ENCODE measurements around the gene TNRC18. TPM values are rescaled to one million over a fixed set of nuclear protein-coding genes. Genes with fewer than 3 reads are reported as not detected.
"Not testable (repeated sequence)": the region's sequence is repeated elsewhere in the genome, so short reads cannot be mapped to it uniquely, and the experiment has no call there.

The TNRC18 gene, protein sequence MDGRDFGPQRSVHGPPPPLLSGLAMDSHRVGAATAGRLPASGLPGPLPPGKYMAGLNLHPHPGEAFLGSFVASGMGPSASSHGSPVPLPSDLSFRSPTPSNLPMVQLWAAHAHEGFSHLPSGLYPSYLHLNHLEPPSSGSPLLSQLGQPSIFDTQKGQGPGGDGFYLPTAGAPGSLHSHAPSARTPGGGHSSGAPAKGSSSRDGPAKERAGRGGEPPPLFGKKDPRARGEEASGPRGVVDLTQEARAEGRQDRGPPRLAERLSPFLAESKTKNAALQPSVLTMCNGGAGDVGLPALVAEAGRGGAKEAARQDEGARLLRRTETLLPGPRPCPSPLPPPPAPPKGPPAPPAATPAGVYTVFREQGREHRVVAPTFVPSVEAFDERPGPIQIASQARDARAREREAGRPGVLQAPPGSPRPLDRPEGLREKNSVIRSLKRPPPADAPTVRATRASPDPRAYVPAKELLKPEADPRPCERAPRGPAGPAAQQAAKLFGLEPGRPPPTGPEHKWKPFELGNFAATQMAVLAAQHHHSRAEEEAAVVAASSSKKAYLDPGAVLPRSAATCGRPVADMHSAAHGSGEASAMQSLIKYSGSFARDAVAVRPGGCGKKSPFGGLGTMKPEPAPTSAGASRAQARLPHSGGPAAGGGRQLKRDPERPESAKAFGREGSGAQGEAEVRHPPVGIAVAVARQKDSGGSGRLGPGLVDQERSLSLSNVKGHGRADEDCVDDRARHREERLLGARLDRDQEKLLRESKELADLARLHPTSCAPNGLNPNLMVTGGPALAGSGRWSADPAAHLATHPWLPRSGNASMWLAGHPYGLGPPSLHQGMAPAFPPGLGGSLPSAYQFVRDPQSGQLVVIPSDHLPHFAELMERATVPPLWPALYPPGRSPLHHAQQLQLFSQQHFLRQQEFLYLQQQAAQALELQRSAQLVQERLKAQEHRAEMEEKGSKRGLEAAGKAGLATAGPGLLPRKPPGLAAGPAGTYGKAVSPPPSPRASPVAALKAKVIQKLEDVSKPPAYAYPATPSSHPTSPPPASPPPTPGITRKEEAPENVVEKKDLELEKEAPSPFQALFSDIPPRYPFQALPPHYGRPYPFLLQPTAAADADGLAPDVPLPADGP (N-terminal part only)
- total RNA-seq: 10 to 100 TPM; 64.0 to 65.7 TPM

DNA sequence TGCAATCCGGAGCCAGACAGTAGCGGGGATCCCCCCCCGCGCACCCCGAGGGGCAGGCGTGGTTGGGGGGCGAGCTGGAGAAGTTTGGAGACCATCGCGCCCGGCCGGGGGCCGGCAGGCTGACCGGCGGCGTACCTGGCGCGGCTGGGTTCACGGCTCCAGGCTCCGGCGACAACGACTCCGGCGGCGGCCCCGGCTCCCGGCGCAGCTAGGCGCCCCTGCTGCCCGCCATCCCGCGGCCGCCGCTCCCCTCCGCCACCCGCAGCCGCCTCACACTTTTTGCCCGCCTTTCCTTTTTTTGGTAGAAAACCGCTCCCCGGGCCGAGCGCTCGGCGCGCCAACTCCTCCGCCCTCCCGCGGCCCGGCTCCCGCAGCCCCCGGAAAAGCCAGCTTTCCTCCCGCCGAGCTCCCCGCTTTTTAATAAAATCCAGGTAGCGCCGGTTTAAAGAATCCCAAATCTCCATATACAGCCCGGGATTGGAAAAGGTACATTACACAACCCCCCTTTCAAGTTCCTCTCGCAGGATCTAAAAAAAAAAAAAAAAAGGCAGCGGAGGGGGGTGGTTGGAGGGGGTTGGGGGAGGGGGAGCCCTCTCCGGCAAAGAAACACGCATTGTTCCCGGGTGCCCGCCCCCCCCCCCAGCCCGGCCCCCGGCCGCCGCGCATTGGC is at the start of gene TNRC18:
TNRC18 (minus strand) TSS at position 529 of the 670 bp plus-strand sequence. CDS start 2,588 bp downstream, outside the sequence.
- no peaks in the 10 kb centered on the region for H3K36me3 Mint-ChIP-seq
- H3K27ac Mint-ChIP-seq: peak within 1 kb of the TSS; percentile 32
- H3K4me3 Mint-ChIP-seq: peak within 1 kb of the TSS; percentile 59
- peaks cover 80% of the 10 kb centered on the region for H3K27me3 Mint-ChIP-seq
- DNase-seq (no peak), ATAC-seq (peak; percentile 26)
- H3K4me1 Mint-ChIP-seq: peaks cover 31% of the 10 kb centered on the region
- CTCF ChIA-PET: interaction anchor here (0.9 to 5.0 kb wide), 3 partner anchors 26 to 183 kb away, joined by 3 to 30 read pairs (median 5); no protein-coding TSS in a partner anchor
- no peaks in the 10 kb centered on the region for H3K9me3 Mint-ChIP-seq (ENCODE audit: low read depth)

DNA sequence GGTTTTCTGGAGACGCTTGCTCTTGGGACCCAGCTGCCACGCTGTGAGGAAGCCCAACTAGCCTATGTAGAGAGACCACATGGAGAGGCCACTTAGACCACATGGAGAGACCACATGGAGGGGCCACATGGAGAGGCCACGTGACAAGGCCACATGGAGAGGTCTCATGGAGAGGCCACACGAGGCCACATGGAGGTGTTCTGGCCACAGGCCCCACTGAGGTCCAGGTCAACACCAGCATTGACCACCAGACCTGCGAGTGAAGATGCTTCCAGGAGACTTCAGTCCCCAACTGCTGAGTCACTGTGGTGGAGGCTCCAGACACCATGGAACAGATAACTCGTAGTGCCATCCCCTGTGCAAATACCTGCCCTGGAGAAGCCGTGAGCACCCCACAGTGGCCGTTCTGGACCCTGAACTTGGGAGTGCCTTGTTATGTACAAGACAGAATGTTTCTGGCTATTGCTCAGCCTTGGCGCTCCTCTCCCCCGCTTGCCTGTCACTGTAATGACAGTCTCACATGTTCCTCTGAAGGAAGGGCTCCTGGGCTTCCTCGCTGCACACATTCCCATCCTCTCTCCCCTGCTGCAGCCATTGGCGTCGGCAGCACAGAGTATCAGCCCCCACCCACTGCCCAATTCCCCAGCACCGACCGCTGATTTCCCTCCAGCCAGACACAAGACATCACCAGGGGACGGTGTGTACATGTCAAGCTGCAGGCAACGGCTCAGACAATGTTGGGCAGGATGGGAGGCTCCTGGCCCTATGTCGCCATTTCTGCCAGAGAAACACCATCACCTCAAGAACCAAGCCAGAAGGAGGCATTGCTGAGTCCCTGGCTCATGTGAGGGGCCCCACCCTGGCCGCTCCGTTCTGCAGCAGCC is 49.0 kb upstream of the TNRC18 start:
- H3K4me3 Mint-ChIP-seq: no peak overlapping the region
- no peak overlapping the region for H3K27ac Mint-ChIP-seq
- no peaks in the 10 kb centered on the region for H3K36me3 Mint-ChIP-seq
- ATAC-seq (no peak), DNase-seq (no peak)
- no peaks in the 10 kb centered on the region for H3K9me3 Mint-ChIP-seq (ENCODE audit: low read depth)
- CTCF ChIA-PET: interaction anchor here (0.6 kb wide), 1 partner anchor 328 kb away, joined by 3 read pairs; no protein-coding TSS in a partner anchor
- H3K4me1 Mint-ChIP-seq: peaks cover 7% of the 10 kb centered on the region
- H3K27me3 Mint-ChIP-seq: no peaks in the 10 kb centered on the region

DNA sequence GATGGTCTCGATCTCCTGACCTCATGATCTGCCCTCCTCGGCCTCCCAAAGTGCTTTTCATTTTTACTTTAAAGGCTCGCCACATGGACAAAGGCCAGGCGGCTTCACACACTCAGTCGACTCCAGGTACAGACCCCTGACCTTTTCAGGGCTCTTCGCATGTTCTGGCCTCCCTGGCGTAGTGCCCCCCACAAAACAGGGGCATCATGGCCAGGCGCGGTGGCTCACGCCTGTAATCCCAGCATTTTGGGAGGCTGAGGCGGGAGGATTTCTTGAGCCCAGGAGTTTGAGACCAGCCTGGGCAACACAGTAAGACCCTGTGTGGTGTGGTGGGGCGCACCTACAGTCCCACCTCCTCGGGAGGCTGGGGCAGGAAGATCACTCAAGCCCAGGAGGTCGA is 48.0 kb upstream of the TNRC18 start:
- H3K27me3 Mint-ChIP-seq; ATAC-seq; H3K9me3 Mint-ChIP-seq (ENCODE audit: low read depth); H3K27ac Mint-ChIP-seq; H3K4me1 Mint-ChIP-seq; DNase-seq; H3K4me3 Mint-ChIP-seq; CTCF ChIA-PET; H3K36me3 Mint-ChIP-seq: not testable (repeated sequence)

DNA sequence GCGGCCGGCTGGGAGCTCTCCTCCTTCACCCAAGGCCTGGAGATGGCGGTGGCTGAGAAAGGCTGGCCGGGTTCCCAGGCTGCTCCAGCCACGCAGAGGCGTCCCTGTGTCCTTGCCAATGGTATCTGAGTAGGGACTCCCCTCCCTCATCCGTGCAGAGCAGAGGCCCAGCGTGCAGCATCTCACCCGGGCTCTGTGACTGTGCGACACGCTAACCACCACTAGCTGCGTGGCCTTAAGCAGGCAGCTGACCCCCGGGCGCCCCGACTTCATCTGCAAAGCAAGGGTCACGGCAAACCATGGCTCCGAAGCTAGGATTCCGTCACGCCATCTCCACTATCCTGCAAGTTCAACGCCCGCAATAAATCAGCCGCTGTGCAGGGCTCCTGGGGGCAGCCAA is 47.2 kb upstream of the TNRC18 start:
- H3K27me3 Mint-ChIP-seq: no peaks in the 10 kb centered on the region
- H3K4me1 Mint-ChIP-seq: no peaks in the 10 kb centered on the region
- DNase-seq (no peak), ATAC-seq (no peak)
- CTCF ChIA-PET: no interaction called here
- H3K4me3 Mint-ChIP-seq: no peak overlapping the region
- no peaks in the 10 kb centered on the region for H3K9me3 Mint-ChIP-seq (ENCODE audit: low read depth)
- no peaks in the 10 kb centered on the region for H3K36me3 Mint-ChIP-seq
- no peak overlapping the region for H3K27ac Mint-ChIP-seq

DNA sequence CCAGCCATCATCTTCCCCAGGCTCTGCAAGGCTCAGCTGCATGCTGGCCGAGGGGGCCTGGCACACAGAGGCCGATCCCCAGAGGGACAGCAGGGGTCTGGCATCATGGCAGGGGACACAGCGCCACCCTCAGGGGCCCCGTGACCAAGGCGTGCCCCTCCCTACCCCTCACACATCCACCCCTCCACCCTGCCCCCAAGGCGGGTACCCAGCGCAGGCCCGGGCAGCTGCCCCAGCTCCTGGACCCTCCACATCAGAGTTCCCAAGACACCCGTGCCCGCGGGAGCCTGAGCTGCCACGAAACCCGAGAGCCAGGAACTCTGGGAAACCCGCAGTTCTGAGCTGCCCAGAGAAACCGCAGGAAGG is 46.5 kb upstream of the TNRC18 start:
- DNase-seq (no peak), ATAC-seq (no peak)
- CTCF ChIA-PET: no interaction called here
- no peak overlapping the region for H3K27ac Mint-ChIP-seq
- no peaks in the 10 kb centered on the region for H3K9me3 Mint-ChIP-seq (ENCODE audit: low read depth)
- H3K4me1 Mint-ChIP-seq: no peaks in the 10 kb centered on the region
- H3K4me3 Mint-ChIP-seq: no peak overlapping the region
- no peaks in the 10 kb centered on the region for H3K36me3 Mint-ChIP-seq
- H3K27me3 Mint-ChIP-seq: no peaks in the 10 kb centered on the region

DNA sequence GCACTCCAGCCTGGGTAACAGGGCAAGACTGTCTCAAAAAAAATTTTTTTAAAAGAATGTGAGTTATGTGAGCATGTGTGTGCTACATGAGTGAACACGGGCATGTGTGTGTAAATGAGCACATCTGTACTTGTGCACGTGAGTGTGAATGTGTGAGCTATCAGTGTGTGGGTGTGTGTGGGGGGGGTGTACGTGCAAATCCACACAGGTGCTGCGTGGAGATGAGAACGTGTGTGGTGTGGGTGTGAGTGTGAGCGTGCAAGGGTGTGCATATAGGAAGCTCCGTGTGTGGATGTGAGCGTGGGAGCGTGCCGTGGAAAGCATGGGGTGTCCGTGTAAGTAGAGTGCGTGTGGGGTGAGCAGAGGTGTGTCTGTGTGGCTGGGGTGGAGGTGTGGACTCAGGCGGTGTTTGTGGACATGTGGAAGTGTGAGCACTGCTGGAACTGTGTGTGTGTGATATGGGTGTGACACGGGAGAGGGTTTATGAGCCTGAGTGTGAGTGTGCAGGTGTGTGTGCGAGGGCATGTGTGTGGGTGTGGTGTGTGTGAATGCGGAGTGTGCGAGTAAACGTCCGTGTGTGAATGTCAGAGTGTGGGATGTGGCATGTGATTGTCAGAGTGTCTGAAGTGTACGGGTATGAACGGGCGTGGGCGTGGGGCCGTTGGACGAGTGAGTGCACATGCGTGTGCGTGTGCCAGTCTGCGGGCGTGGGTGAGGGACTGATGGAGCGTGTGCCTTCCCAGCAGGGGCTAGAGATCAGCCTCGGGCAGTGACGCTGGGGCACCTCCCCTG is 45.9 kb upstream of the TNRC18 start:
- CTCF ChIA-PET: no interaction called here
- no peak overlapping the region for H3K27ac Mint-ChIP-seq
- no peaks in the 10 kb centered on the region for H3K9me3 Mint-ChIP-seq (ENCODE audit: low read depth)
- no peaks in the 10 kb centered on the region for H3K36me3 Mint-ChIP-seq
- H3K4me1 Mint-ChIP-seq: no peaks in the 10 kb centered on the region
- DNase-seq (no peak), ATAC-seq (no peak)
- H3K4me3 Mint-ChIP-seq: no peak overlapping the region
- H3K27me3 Mint-ChIP-seq: no peaks in the 10 kb centered on the region

DNA sequence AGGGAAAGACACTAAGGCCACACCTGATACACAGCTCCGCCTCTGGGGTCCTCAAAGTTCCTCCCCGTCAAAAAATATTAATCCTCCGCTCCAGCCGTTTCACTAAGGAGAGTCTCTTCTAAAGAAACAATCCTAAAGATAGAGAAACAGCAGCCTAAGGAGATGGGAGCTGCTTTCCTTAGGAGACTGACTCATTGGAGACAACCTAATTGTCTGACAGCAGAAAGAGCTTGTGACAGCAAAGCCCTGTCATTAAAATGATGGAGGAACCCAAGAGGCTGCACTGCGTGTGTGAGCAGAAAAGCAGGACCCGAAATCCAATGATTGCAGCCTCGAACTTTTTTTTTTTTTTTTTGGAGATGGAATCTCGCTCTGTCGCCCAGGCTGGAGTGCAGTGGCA is 44.0 kb upstream of the TNRC18 start:
- CTCF ChIA-PET: interaction anchor here (0.7 kb wide), 1 partner anchor 17 kb away, joined by 3 read pairs; no protein-coding TSS in a partner anchor
- peaks cover 1% of the 10 kb centered on the region for H3K4me1 Mint-ChIP-seq
- no peak for ATAC-seq
- no peak overlapping the region for H3K27ac Mint-ChIP-seq
- H3K9me3 Mint-ChIP-seq (ENCODE audit: low read depth): no peaks in the 10 kb centered on the region
- H3K36me3 Mint-ChIP-seq: no peaks in the 10 kb centered on the region
- no peak overlapping the region for H3K4me3 Mint-ChIP-seq
- no peak for DNase-seq
- H3K27me3 Mint-ChIP-seq: no peaks in the 10 kb centered on the region

DNA sequence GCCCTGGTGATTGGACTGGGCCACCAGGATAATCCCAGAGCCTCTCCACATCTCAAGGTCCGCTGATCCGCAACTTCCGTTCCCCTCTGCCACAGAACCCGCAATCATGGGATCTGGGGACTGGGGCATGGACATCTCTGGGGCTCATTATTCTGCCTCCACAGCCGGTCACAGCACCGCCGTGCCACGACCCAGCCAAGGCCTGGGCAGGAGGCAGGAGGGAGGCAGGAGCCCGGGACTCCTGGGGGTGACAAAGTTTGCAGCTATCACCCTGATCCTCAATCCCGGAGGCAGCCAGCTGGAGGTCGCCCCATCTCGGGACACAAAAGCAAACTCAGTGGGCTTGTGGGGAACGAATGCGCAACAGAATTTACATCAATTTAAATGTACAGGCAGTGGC is 42.9 kb upstream of the TNRC18 start:
- Mint-ChIP-seq H3K4me3 (no peak overlapping the region), H3K9me3 (ENCODE audit: low read depth) (no peaks in the 10 kb centered on the region), H3K27ac (no peak overlapping the region), H3K4me1 (peaks cover 6% of the 10 kb centered on the region), H3K27me3 (no peaks in the 10 kb centered on the region), H3K36me3 (no peaks in the 10 kb centered on the region)
- ATAC-seq (no peak), DNase-seq (no peak)
- CTCF ChIA-PET: no interaction called here

DNA sequence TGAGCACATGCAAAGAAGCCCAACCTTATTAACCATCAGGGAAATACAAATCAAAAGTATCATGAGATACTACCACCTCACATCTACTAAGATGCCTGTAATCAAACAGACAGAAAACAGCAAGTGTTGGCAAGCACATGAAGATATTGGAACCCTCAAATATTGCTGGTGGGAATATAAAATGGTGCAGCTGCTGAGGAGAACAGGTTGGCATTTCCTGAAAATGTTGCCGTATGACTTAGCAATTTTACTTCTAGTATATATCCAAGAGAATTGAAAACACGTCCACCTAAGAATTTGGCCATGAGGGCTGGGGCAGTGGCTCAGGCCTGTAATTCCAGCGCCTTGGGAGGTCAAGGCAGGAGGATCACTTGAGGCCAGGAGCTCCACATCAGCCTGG is 39.4 kb upstream of the TNRC18 start:
- CTCF ChIA-PET: interaction anchor here (0.7 to 1.2 kb wide), 2 partner anchors 97 to 223 kb away, joined by 3 read pairs; no protein-coding TSS in a partner anchor
- no peak for ATAC-seq
- Mint-ChIP-seq H3K27me3 (no peaks in the 10 kb centered on the region), H3K4me3 (no peak overlapping the region), H3K9me3 (ENCODE audit: low read depth) (no peaks in the 10 kb centered on the region), H3K36me3 (no peaks in the 10 kb centered on the region), H3K4me1 (peaks cover 6% of the 10 kb centered on the region), H3K27ac (no peak overlapping the region)
- DNase-seq: no peak

DNA sequence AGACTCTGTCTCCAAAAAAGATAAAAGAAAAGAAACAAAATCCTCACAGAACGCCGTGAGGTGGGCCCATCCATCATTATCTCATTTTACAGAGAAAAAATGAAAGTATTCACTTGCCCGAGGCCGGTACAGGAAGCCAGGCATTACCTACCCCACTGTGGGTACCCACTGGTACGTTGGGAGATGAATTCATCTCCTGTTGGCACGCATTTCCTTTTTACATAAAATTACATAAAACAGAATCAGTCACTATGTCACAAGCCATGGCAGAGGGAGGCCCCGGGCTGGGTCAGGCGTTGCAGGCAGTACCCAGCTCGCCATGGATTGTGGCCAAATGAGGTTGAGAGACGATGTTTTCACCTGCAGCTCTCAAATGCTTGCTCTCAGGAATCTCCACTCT is 38.6 kb upstream of the TNRC18 start:
- ATAC-seq (no peak), DNase-seq (no peak)
- H3K4me3 Mint-ChIP-seq: no peak overlapping the region
- H3K9me3 Mint-ChIP-seq (ENCODE audit: low read depth): no peaks in the 10 kb centered on the region
- H3K36me3 Mint-ChIP-seq: no peaks in the 10 kb centered on the region
- no peak overlapping the region for H3K27ac Mint-ChIP-seq
- CTCF ChIA-PET: interaction anchor here (1.3 kb wide), 1 partner anchor 66 kb away, joined by 5 read pairs; no protein-coding TSS in a partner anchor
- peaks cover 6% of the 10 kb centered on the region for H3K4me1 Mint-ChIP-seq
- no peaks in the 10 kb centered on the region for H3K27me3 Mint-ChIP-seq

DNA sequence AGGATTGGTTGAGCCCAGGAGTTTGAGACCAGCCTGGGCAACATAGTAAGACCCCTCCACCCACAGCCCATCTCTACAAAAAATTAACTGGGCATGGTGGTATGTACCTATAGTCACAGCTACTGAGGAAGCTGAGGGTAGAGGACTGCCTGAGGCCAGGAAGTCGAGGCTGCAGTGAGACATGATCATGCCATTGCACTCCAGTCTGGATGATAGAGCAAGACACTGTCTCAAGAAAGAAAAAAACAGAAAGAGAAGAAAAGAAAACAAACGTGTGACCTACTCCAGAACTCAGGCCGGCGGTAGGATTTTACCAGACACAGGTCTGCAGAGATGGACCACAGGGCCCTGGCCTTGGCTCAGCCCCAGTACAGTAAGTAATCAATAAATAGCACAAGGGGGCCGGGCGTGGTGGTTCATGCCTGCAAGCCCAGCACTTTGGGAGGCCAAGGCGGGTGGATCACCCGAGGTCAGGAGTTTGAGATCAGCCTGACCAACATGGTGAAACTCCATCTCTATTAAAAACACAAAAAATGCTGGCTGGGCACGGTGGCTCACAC is 35.4 kb upstream of the TNRC18 start:
- H3K27me3 Mint-ChIP-seq: no peaks in the 10 kb centered on the region
- H3K27ac Mint-ChIP-seq: no peak overlapping the region
- no peaks in the 10 kb centered on the region for H3K9me3 Mint-ChIP-seq (ENCODE audit: low read depth)
- no peaks in the 10 kb centered on the region for H3K36me3 Mint-ChIP-seq
- no peak overlapping the region for H3K4me3 Mint-ChIP-seq
- DNase-seq: no peak
- peaks cover 6% of the 10 kb centered on the region for H3K4me1 Mint-ChIP-seq
- CTCF ChIA-PET: interaction anchor here (2.7 kb wide), 1 partner anchor 219 kb away, joined by 9 read pairs; no protein-coding TSS in a partner anchor
- no peak for ATAC-seq

All from activated CD8-positive, alpha-beta memory T cell treated with anti-CD3 and anti-CD28 coated beads, Interleukin-2, amount 10 ng/mL, durations not matched to agents 7 days and 5 days (primary cell).